Fibroblast of lung (primary cell): Measurements from ENCODE around the gene CYB561.
A peak's percentile ranks its signal among the peaks of the same experiment; 100 is the strongest.

Source experiments
- EZH2 ChIP-seq: IDR thresholded peaks from 2 replicates; pipeline ENCODE4 v1.5.1; 2012; ENCODE audit warnings: low read length, control low read depth, mild to moderate bottlenecking; ENCODE audit errors: missing control alignments
- TF ChIP-seq, protein P1 (sequence below), 2 donors: IDR thresholded peaks in 1 of 2; conservative IDR thresholded peaks in 1 of 2; 1 replicate in 1 of 2; 2 replicates in 1 of 2; pipeline ENCODE4 v1.5.1; 2011 to 2012; ENCODE audit warnings: low read length in 2 of 2, control low read depth in 1 of 2, inconsistent platforms in 1 of 2, low read depth in 1 of 2, mild to moderate bottlenecking in 1 of 2

DNA sequence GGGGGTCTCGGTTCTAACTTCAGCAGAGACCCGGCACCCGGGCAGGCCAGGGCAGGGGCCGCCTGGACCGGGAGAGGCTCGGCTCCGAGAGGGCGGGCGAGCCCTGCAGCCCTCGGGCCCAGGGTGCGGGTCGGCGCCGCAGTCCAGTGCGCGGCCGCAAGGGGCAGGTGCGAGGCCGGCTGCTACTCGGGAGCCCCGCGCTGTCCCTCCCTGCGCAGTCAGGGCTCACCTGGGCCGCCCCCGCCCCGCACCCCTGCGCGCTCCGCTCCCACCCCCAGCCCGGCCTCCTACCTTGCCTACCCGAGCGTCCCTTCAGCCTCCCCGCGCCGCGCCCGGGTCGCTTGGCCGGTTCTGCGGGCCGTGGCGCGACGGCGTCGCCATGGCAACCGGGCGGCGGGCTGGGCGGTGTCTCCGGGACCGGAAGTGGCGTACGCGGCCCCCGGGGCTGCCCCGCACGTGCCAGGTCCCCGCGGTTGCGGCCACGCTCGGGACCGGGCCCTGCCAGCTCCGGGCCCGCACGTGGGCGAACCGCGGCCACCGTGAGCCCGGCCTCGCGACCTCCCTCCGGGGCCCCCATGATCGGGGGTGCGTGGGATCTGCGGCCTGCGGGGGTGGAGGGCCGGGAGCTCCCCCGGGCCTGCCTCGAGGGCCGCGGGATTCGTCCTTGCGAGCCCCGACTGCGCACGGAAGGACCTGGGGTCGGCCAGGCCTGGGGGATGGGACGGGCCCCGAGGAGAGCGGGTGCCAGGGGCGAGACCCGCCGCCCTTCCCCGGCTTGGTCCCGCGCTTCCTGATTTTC, at the start of gene CYB561:
- TF ChIP-seq, protein P1, sequence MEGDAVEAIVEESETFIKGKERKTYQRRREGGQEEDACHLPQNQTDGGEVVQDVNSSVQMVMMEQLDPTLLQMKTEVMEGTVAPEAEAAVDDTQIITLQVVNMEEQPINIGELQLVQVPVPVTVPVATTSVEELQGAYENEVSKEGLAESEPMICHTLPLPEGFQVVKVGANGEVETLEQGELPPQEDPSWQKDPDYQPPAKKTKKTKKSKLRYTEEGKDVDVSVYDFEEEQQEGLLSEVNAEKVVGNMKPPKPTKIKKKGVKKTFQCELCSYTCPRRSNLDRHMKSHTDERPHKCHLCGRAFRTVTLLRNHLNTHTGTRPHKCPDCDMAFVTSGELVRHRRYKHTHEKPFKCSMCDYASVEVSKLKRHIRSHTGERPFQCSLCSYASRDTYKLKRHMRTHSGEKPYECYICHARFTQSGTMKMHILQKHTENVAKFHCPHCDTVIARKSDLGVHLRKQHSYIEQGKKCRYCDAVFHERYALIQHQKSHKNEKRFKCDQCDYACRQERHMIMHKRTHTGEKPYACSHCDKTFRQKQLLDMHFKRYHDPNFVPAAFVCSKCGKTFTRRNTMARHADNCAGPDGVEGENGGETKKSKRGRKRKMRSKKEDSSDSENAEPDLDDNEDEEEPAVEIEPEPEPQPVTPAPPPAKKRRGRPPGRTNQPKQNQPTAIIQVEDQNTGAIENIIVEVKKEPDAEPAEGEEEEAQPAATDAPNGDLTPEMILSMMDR (conservative IDR thresholded peaks at IDR 0.05 in 1 of 2, IDR thresholded peaks at IDR 0.05 in 1 of 2; ENCODE audit: low read depth in 1 of 2, low read length in 2 of 2), result peak; percentile 9 to 16
- no peak for TF ChIP-seq EZH2
